ENCODE data around the gene TMEM229B. TPM values are rescaled to one million over a fixed set of nuclear protein-coding genes. Genes with fewer than 3 reads are reported as not detected.

TMEM229B gene
- total RNA-seq, 6 experiments from 2014 or later: 0.06 to 1.8 (median 1.2) TPM

GRCh38 chr14:67441672-67442071 is 46.8 kb downstream of the TMEM229B start:
- intact Hi-C loops (cut with DNase I): no loop called here
- 75% methylated on average over 5 of the region's 8 CpGs for WGBS (ENCODE audit: insufficient coverage, low coverage, low lambda C conversion rate, missing lambda C conversion rate)
- no peak for TF ChIP-seq POLR2A (IDR thresholded peaks at IDR 0.05)
- TF ChIP-seq CTCF (IDR thresholded peaks at IDR 0.05): no peak
- Histone ChIP-seq H3K27me3 (no peaks in the 10 kb centered on the region), H3K9me3 (no peaks in the 10 kb centered on the region), H3K4me1 (no peaks in the 10 kb centered on the region), H3K4me3 (no peak overlapping the region), H3K27ac (no peak overlapping the region), H3K36me3 (no peaks in the 10 kb centered on the region)
- DNase-seq (no peak), ATAC-seq (no peak)

GRCh38 chr14:67441256-67441655 is 47.3 kb downstream of the TMEM229B start:
- no peak for ATAC-seq
- H3K27ac ChIP-seq: no peak overlapping the region
- DNase-seq: no peak

GRCh38 chr14:67440513-67440912 is 48.0 kb downstream of the TMEM229B start:
- no peak overlapping the region for H3K27ac ChIP-seq
- no peak for ATAC-seq
- H3K27me3 ChIP-seq: no peaks in the 10 kb centered on the region
- H3K36me3 ChIP-seq: no peaks in the 10 kb centered on the region
- no peaks in the 10 kb centered on the region for H3K4me1 ChIP-seq
- no peaks in the 10 kb centered on the region for H3K9me3 ChIP-seq
- intact Hi-C loops (cut with DNase I): no loop called here
- 71% methylated on average over 3 of the region's 4 CpGs for WGBS (ENCODE audit: insufficient coverage, low coverage, low lambda C conversion rate, missing lambda C conversion rate)
- DNase-seq: no peak
- TF ChIP-seq POLR2A (IDR thresholded peaks at IDR 0.05) (no peak), CTCF (IDR thresholded peaks at IDR 0.05) (no peak)
- H3K4me3 ChIP-seq: no peak overlapping the region

More at GRCh38 chr14:67441256-67441655, 47.3 kb downstream of the TMEM229B start:
- TF ChIP-seq CTCF (IDR thresholded peaks at IDR 0.05): no peak
- no peak for TF ChIP-seq POLR2A (IDR thresholded peaks at IDR 0.05)
- Histone ChIP-seq H3K36me3 (no peaks in the 10 kb centered on the region), H3K9me3 (no peaks in the 10 kb centered on the region), H3K4me3 (no peak overlapping the region), H3K27me3 (no peaks in the 10 kb centered on the region), H3K4me1 (no peaks in the 10 kb centered on the region)
- WGBS (ENCODE audit: insufficient coverage, low coverage, low lambda C conversion rate, missing lambda C conversion rate): 86% methylated on average over 2 of the region's 2 CpGs
- intact Hi-C loops (cut with DNase I): no loop called here

- no peaks in the 10 kb centered on the region for H3K9me3 ChIP-seq
- H3K27me3 ChIP-seq: no peaks in the 10 kb centered on the region
- WGBS (ENCODE audit: insufficient coverage, low coverage, low lambda C conversion rate, missing lambda C conversion rate): 88% methylated on average over 1 of the region's 1 CpG
- intact Hi-C loops (cut with DNase I): no loop called here
- no peak overlapping the region for H3K27ac ChIP-seq
- H3K36me3 ChIP-seq: no peaks in the 10 kb centered on the region
- TF ChIP-seq POLR2A (IDR thresholded peaks at IDR 0.05): no peak
- no peak for TF ChIP-seq CTCF (IDR thresholded peaks at IDR 0.05)
- no peak overlapping the region for H3K4me3 ChIP-seq
- ATAC-seq: no peak
- H3K4me1 ChIP-seq: no peaks in the 10 kb centered on the region
- DNase-seq: no peak
These were observed 49.6 kb downstream of the TMEM229B start for GRCh38 chr14:67438969-67439368.

All from right lobe of liver (tissue), 6 donors.